Neutrophil (primary cell): ENCODE data around the gene ARID3B.
"Not testable (repeated sequence)": the region's sequence is repeated elsewhere in the genome, so short reads cannot be mapped to it uniquely, and the experiment has no call there.

ENCODE experiments used
- H3K27ac ChIP-seq: fragments of 200-600 bp; sonication (generic); 2 replicates; pipeline ENCODE4 v1.5.1; 2016; ENCODE audit warnings: mild to moderate bottlenecking, moderate library complexity
- H3K27me3 ChIP-seq: fragments of 200-600 bp; sonication (generic); 2 replicates; pipeline ENCODE4 v1.6.0; 2016; ENCODE audit warnings: mild to moderate bottlenecking
- H3K36me3 ChIP-seq: fragments of 200-600 bp; sonication (generic); 2 replicates; pipeline ENCODE4 v1.5.1; 2017
- H3K4me1 ChIP-seq, 2 experiments: fragments of 200-600 bp in 1 of 2; sonication (generic) in 1 of 2; 1 replicate in 1 of 2; 2 replicates in 1 of 2; pipeline versions ENCODE4 v1.5.1 to v1.6.1; 2013 to 2016; ENCODE audit warnings: low read depth in 1 of 2, low read length in 1 of 2, mild to moderate bottlenecking in 1 of 2, moderate library complexity in 1 of 2; ENCODE audit not compliant: control insufficient read depth in 1 of 2, insufficient read depth in 1 of 2
- H3K4me3 ChIP-seq, 2 experiments: fragments of 200-600 bp in 1 of 2; sonication (generic) in 1 of 2; 1 replicate in 1 of 2; 2 replicates in 1 of 2; pipeline ENCODE4 v1.5.1; 2013 to 2016; ENCODE audit warnings: low read depth in 1 of 2, low read length in 1 of 2, mild to moderate bottlenecking in 1 of 2, moderate library complexity in 1 of 2
- H3K9me3 ChIP-seq: fragments of 200-600 bp; sonication (generic); 2 replicates; pipeline ENCODE4 v1.5.1; 2016
- TF ChIP-seq, protein P1 (sequence below): fragments of 200-600 bp; sonication (generic); IDR thresholded peaks from 2 replicates; pipeline ENCODE4 v1.5.1; 2016; ENCODE audit warnings: antibody characterized with exemption

The ARID3B gene

DNA sequence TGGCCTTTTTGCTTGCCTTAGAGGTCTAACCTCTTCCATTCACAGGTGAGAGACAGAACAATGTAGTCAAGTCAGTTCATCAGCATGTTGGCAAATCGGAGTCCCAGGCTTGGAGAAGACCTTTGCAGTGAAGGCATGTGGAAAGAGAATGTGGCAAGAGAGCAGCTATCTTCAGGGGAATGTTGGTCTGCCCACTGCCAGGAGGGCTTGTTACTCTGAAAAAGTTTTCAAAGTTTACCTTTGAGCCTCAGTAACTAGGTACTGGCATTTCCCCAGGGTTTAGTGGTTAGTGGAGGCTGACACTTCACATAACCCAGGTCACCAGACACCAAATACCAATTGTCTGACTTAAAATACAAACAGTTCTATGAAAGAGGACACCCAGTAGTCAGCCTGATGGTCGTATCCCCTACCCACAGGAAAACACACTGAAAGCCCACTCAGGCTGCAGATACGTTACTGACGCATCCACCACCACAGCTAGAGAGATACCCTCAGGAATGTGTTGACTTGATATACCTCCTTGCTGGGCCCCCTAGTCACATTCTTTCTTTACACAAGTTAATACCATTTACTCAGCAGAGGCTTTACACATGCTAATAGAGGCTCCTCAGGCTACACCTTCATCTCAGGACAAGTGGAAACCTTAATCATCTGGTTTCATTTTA, 9.7 kb upstream of the ARID3B start:
- H3K36me3 ChIP-seq, result no peaks in the 10 kb centered on the region
- TF ChIP-seq, protein P1, sequence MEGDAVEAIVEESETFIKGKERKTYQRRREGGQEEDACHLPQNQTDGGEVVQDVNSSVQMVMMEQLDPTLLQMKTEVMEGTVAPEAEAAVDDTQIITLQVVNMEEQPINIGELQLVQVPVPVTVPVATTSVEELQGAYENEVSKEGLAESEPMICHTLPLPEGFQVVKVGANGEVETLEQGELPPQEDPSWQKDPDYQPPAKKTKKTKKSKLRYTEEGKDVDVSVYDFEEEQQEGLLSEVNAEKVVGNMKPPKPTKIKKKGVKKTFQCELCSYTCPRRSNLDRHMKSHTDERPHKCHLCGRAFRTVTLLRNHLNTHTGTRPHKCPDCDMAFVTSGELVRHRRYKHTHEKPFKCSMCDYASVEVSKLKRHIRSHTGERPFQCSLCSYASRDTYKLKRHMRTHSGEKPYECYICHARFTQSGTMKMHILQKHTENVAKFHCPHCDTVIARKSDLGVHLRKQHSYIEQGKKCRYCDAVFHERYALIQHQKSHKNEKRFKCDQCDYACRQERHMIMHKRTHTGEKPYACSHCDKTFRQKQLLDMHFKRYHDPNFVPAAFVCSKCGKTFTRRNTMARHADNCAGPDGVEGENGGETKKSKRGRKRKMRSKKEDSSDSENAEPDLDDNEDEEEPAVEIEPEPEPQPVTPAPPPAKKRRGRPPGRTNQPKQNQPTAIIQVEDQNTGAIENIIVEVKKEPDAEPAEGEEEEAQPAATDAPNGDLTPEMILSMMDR, result no peak
- no peak overlapping the region for H3K27ac ChIP-seq
- no peaks in the 10 kb centered on the region for H3K27me3 ChIP-seq
- H3K9me3 ChIP-seq, result no peaks in the 10 kb centered on the region
- no peak overlapping the region for H3K4me3 ChIP-seq
- H3K4me1 ChIP-seq, result no peaks in the 10 kb centered on the region

- H3K27me3 ChIP-seq, result no peaks in the 10 kb centered on the region
- H3K4me3 ChIP-seq, result no peak overlapping the region
- H3K27ac ChIP-seq, result peak overlapping the region; percentile 18
- TF ChIP-seq, protein P1, result no peak
- peaks cover 10 to 13% of the 10 kb centered on the region in 2 experiments for H3K4me1 ChIP-seq
- H3K36me3 ChIP-seq, result no peaks in the 10 kb centered on the region
- no peaks in the 10 kb centered on the region for H3K9me3 ChIP-seq
Observed at GRCh38 chr15:74535388-74536084, 5.5 kb upstream of the ARID3B start.

DNA sequence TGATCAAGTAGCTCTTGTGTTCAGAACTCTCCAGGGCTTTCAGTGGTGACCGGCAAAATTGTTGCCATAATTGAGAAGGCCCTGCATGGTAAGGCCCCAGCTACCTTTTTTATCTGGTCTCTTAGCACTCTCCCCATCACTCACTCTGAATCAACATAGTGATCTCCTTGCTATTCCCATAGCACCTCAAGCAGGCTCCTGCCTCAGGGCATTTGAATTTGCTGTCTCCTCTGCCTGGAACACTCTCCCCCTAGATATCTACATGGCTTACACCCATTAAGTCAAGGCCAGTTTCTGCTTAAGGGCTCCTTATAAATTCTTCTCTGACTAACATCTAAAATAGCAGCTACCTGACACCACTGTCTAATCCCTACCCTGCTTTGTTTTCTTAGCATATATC, 3.3 kb upstream of the ARID3B start:
- H3K9me3 ChIP-seq, result no peaks in the 10 kb centered on the region
- H3K27me3 ChIP-seq, result no peaks in the 10 kb centered on the region
- H3K36me3 ChIP-seq, result no peaks in the 10 kb centered on the region
- TF ChIP-seq, protein P1, result no peak
- no peak overlapping the region for H3K4me3 ChIP-seq
- H3K27ac ChIP-seq, result no peak overlapping the region
- H3K4me1 ChIP-seq, result peaks cover 22 to 28% of the 10 kb centered on the region in 2 experiments

DNA sequence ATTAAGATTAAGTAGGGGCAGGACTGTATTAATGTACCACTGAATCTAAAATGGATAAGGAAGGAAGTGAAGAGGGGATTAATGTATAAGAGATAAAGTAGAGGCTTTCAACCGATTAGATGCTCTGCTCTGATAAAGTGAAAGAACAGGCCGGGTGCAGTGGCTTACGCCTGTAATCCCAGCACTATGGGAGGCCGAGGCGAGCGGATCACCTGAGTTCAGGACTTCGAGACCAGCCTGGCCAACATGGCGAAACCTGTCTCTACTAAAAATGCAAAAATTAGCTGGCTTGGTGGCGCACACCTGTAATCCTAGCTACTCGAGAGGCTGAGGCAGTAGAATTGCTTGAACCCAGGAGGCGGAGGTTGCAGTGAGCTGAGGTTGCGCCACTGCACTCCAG, 1.5 kb upstream of the ARID3B start:
- H3K9me3 ChIP-seq, H3K27me3 ChIP-seq, H3K36me3 ChIP-seq: not testable (repeated sequence)
- Histone ChIP-seq H3K4me1 (peaks cover 33 to 37% of the 10 kb centered on the region in 2 experiments), H3K4me3 (peak overlapping the region in 1 of 2 experiments; percentile 94), H3K27ac (peak overlapping the region; percentile 93)

DNA sequence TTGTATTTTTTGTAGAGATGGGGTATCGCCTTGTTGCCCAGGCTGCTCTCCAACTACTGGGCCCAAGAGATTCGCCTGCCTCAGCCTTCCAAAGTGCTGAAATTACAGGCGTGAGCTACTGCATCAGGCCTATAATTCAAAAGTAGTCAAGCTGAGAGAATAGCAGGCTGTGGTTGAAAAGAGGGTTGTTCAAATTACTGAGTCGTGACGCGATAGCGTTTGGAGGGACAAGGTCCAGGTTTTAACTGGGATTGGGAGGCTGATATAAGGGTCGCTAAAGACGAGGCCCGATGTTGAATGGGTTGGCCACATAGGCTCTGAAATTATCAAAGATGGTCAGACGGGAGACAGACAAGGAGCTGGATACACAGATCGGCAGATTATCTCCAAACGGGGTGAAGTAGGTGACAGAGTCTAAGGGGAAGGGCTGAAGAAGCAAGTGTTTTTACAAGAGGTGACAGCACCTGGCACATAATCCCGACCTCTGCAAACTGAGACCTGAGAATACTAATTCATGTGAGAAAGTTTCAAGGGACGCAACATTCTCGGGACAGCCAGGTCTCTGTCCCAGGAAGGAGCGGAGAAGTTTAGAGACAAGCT, 759 bp upstream of the ARID3B start:
- Histone ChIP-seq H3K36me3 (peaks cover 15% of the 10 kb centered on the region), H3K4me3 (peak overlapping the region; percentile 81 to 94), H3K27ac (peak overlapping the region; percentile 93), H3K27me3 (no peaks in the 10 kb centered on the region), H3K4me1 (peaks cover 39 to 42% of the 10 kb centered on the region in 2 experiments), H3K9me3 (no peaks in the 10 kb centered on the region)
- TF ChIP-seq, protein P1, result no peak
